Measurements from ENCODE around the gene CRY2. TPM values are rescaled to one million over a fixed set of nuclear protein-coding genes. Genes with fewer than 3 reads are reported as not detected.

Gene CRY2
- total and polyA plus RNA-seq, 4 donors, result 16.7 to 72.9 (median 33.0) TPM

DNA sequence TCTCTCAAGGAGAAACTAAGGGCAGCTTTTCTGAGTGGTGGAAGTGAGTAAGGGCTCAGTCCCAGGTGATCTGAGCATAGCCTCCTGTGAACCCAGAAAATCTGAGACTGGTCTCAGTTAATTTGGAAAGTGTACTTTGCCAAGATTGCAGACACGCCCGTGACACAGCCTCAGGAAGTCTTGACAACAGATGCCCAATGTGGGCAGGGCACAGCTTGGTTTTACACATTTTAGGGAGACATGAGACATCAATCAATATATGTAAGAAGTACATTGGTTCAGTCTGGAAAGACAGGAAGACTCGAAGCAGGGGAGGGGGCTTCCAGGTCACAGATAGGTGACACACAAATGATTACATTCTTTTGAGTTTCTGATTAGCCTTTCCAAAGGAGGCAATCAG lies 13.5 kb upstream of the CRY2 start:
- no peak for TF ChIP-seq FOXA2 (IDR thresholded peaks at IDR 0.05)
- TF ChIP-seq, protein P1, sequence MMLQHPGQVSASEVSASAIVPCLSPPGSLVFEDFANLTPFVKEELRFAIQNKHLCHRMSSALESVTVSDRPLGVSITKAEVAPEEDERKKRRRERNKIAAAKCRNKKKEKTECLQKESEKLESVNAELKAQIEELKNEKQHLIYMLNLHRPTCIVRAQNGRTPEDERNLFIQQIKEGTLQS (IDR thresholded peaks at IDR 0.05), result no peak
- TF ChIP-seq GABPA (IDR thresholded peaks at IDR 0.05 in 1 of 2, conservative IDR thresholded peaks at IDR 0.05 in 1 of 2), result no peak
- no peak for TF ChIP-seq YY1 (IDR thresholded peaks at IDR 0.05)
- TF ChIP-seq FOXA1 (IDR thresholded peaks at IDR 0.05), result no peak
- TF ChIP-seq, protein P2, sequence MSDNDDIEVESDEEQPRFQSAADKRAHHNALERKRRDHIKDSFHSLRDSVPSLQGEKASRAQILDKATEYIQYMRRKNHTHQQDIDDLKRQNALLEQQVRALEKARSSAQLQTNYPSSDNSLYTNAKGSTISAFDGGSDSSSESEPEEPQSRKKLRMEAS (IDR thresholded peaks at IDR 0.05), result no peak
- no peak for TF ChIP-seq TAF1 (conservative IDR thresholded peaks at IDR 0.05)
- TF ChIP-seq, protein P3, sequence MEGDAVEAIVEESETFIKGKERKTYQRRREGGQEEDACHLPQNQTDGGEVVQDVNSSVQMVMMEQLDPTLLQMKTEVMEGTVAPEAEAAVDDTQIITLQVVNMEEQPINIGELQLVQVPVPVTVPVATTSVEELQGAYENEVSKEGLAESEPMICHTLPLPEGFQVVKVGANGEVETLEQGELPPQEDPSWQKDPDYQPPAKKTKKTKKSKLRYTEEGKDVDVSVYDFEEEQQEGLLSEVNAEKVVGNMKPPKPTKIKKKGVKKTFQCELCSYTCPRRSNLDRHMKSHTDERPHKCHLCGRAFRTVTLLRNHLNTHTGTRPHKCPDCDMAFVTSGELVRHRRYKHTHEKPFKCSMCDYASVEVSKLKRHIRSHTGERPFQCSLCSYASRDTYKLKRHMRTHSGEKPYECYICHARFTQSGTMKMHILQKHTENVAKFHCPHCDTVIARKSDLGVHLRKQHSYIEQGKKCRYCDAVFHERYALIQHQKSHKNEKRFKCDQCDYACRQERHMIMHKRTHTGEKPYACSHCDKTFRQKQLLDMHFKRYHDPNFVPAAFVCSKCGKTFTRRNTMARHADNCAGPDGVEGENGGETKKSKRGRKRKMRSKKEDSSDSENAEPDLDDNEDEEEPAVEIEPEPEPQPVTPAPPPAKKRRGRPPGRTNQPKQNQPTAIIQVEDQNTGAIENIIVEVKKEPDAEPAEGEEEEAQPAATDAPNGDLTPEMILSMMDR (IDR thresholded peaks at IDR 0.05; ENCODE audit: low read depth, low read length, missing input control), result no peak
- TF ChIP-seq JUND (IDR thresholded peaks at IDR 0.05), result no peak
- TF ChIP-seq RAD21 (IDR thresholded peaks at IDR 0.05), result no peak
- TF ChIP-seq, protein P4, sequence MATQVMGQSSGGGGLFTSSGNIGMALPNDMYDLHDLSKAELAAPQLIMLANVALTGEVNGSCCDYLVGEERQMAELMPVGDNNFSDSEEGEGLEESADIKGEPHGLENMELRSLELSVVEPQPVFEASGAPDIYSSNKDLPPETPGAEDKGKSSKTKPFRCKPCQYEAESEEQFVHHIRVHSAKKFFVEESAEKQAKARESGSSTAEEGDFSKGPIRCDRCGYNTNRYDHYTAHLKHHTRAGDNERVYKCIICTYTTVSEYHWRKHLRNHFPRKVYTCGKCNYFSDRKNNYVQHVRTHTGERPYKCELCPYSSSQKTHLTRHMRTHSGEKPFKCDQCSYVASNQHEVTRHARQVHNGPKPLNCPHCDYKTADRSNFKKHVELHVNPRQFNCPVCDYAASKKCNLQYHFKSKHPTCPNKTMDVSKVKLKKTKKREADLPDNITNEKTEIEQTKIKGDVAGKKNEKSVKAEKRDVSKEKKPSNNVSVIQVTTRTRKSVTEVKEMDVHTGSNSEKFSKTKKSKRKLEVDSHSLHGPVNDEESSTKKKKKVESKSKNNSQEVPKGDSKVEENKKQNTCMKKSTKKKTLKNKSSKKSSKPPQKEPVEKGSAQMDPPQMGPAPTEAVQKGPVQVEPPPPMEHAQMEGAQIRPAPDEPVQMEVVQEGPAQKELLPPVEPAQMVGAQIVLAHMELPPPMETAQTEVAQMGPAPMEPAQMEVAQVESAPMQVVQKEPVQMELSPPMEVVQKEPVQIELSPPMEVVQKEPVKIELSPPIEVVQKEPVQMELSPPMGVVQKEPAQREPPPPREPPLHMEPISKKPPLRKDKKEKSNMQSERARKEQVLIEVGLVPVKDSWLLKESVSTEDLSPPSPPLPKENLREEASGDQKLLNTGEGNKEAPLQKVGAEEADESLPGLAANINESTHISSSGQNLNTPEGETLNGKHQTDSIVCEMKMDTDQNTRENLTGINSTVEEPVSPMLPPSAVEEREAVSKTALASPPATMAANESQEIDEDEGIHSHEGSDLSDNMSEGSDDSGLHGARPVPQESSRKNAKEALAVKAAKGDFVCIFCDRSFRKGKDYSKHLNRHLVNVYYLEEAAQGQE (IDR thresholded peaks at IDR 0.05), result no peak
- no peak for TF ChIP-seq NR2F2 (IDR thresholded peaks at IDR 0.05)
- Histone ChIP-seq H3K27me3 (ENCODE audit: control insufficient read depth in 4 of 4, insufficient read depth in 4 of 4, low read length in 3 of 4) (no peaks in the 10 kb centered on the region), H3K4me3 (ENCODE audit: low read depth in 1 of 3, low read length in 3 of 3) (no peak overlapping the region), H3K27ac (ENCODE audit: low read depth in 1 of 2, low read length in 2 of 2) (no peak overlapping the region), H3K9ac (ENCODE audit: low read depth in 1 of 2, low read length in 2 of 2) (no peak overlapping the region), H3K9me3 (ENCODE audit: control insufficient read depth in 4 of 4, low read length in 3 of 4) (no peaks in the 10 kb centered on the region), H3K4me1 (ENCODE audit: control insufficient read depth in 4 of 4, insufficient read depth in 4 of 4, low read length in 3 of 4) (peaks cover 0 to 4% (median 3%) of the 10 kb centered on the region in 4 donors), H3K36me3 (ENCODE audit: control insufficient read depth in 4 of 4, insufficient read depth in 3 of 4, low read depth in 1 of 4, low read length in 3 of 4) (no peaks in the 10 kb centered on the region)
- 65% methylated on average over 3 of the region's 3 CpGs for WGBS
- DNase-seq (ENCODE audit: low spot score), result no peak

DNA sequence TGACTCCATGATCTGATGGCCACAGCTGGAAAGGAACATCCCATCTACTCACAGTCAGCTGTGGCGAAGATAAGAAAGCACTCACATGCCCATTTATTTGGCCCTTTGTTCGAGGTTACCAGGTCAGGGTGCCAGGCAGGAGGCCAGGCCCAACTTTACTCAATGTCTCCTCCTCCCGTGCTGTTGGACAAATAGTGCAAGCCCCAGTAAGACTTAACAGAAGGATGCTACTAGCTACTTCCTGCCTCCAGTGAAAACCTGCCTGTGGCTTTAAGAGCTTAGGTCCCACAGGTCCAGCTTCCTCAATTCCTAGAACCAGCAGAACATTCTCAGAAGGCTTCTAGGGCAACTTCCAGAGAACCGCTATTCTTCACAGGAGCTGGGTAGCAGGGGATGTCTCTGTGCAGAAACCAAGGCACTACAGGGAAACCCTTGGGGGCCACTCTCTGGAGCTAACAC lies 12.9 kb upstream of the CRY2 start:
- Histone ChIP-seq H3K27ac (ENCODE audit: low read depth in 1 of 2, low read length in 2 of 2) (no peak overlapping the region), H3K9me3 (ENCODE audit: control insufficient read depth in 4 of 4, low read length in 3 of 4) (no peaks in the 10 kb centered on the region), H3K27me3 (ENCODE audit: control insufficient read depth in 4 of 4, insufficient read depth in 4 of 4, low read length in 3 of 4) (no peaks in the 10 kb centered on the region), H3K4me1 (ENCODE audit: control insufficient read depth in 4 of 4, insufficient read depth in 4 of 4, low read length in 3 of 4) (peaks cover 0 to 4% (median 3%) of the 10 kb centered on the region in 4 donors), H3K9ac (ENCODE audit: low read depth in 1 of 2, low read length in 2 of 2) (no peak overlapping the region), H3K36me3 (ENCODE audit: control insufficient read depth in 4 of 4, insufficient read depth in 3 of 4, low read depth in 1 of 4, low read length in 3 of 4) (no peaks in the 10 kb centered on the region), H3K4me3 (ENCODE audit: low read depth in 1 of 3, low read length in 3 of 3) (no peak overlapping the region)
- 18% methylated on average over 4 of the region's 4 CpGs for WGBS
- TF ChIP-seq RXRA (IDR thresholded peaks at IDR 0.05) (peak; percentile 37 to 62), HNF4A (conservative IDR thresholded peaks at IDR 0.05) (peak; percentile 42 to 62)
- TF ChIP-seq, protein P4 (IDR thresholded peaks at IDR 0.05), result no peak
- no peak for DNase-seq (ENCODE audit: low spot score)

All from liver (tissue), 9 donors.